Keratinocyte (primary cell): ENCODE results near the gene RIOK3. TPM values are rescaled to one million over a fixed set of nuclear protein-coding genes. Genes with fewer than 3 reads are reported as not detected.
A peak's percentile ranks its signal among the peaks of the same experiment; 100 is the strongest.

Experiments
- DNase-seq: peaks from one replicate; pipeline ENCODE4 v3.0.0-alpha.2; 2011; ENCODE audit warnings: low read depth, missing footprints, low spot score
- FAIRE-seq: peaks from 2 replicates; lab custom pipeline; 2011; peaks lifted over from hg19 to GRCh38; lab: Jason Lieb, UNC
- H2AFZ ChIP-seq: 2 replicates; pipeline ENCODE4 v1.6.0; 2012; ENCODE audit warnings: low read length, control low read depth, inconsistent platforms; ENCODE audit not compliant: control insufficient read depth
- H3K27ac ChIP-seq: 2 replicates; pipeline ENCODE4 v1.5.1; 2011; ENCODE audit warnings: low read length; ENCODE audit not compliant: control insufficient read depth, insufficient read depth
- H3K27me3 ChIP-seq: 3 replicates; pipeline ENCODE4 v1.6.0; 2011; ENCODE audit warnings: low read length; ENCODE audit not compliant: control insufficient read depth, insufficient read depth; ENCODE audit errors: extremely low read depth
- H3K36me3 ChIP-seq, 2 experiments: 2 replicates in 1 of 2; 3 replicates in 1 of 2; pipeline ENCODE4 v1.5.1; 2011; ENCODE audit warnings: low read length in 2 of 2, mild to moderate bottlenecking in 1 of 2; ENCODE audit not compliant: control insufficient read depth in 2 of 2, insufficient read depth in 2 of 2; ENCODE audit errors: extremely low read depth in 1 of 2
- H3K4me1 ChIP-seq: 3 replicates; pipeline ENCODE4 v1.5.1; 2011; ENCODE audit warnings: low read length; ENCODE audit not compliant: control insufficient read depth, insufficient read depth; ENCODE audit errors: extremely low read depth
- H3K4me2 ChIP-seq: 3 replicates; pipeline ENCODE4 v1.6.0; 2011; ENCODE audit warnings: low read depth, low read length; ENCODE audit not compliant: control insufficient read depth, insufficient read depth; ENCODE audit errors: extremely low read depth
- H3K4me3 ChIP-seq, 3 experiments: fragments of 200-600 bp in 1 of 3; sonication (generic) in 1 of 3; 2 replicates in 2 of 3; 3 replicates in 1 of 3; pipeline ENCODE4 v1.5.1; 2011 to 2016; ENCODE audit warnings: low read length in 3 of 3, mild to moderate bottlenecking in 3 of 3, control low read depth in 2 of 3, inconsistent platforms in 1 of 3, low read depth in 1 of 3, mixed read lengths in 1 of 3, mixed run types in 1 of 3, moderate library complexity in 1 of 3; ENCODE audit not compliant: control insufficient read depth in 2 of 3, insufficient read depth in 2 of 3; ENCODE audit errors: extremely low read depth in 1 of 3
- H3K79me2 ChIP-seq: 2 replicates; pipeline ENCODE4 v1.6.0; 2012; ENCODE audit warnings: low read length; ENCODE audit not compliant: control insufficient read depth, insufficient read depth
- H3K9ac ChIP-seq: 3 replicates; pipeline ENCODE4 v1.6.0; 2011; ENCODE audit warnings: low read length; ENCODE audit not compliant: control insufficient read depth, insufficient read depth; ENCODE audit errors: extremely low read depth
- H3K9me1 ChIP-seq: 3 replicates; pipeline ENCODE4 v1.6.0; 2011; ENCODE audit warnings: low read length; ENCODE audit not compliant: control insufficient read depth, insufficient read depth; ENCODE audit errors: extremely low read depth
- H3K9me3 ChIP-seq: 2 replicates; pipeline ENCODE4 v1.5.1; 2012; ENCODE audit warnings: low read depth, low read length; ENCODE audit not compliant: control insufficient read depth
- H4K20me1 ChIP-seq: 3 replicates; pipeline ENCODE4 v1.6.0; 2011; ENCODE audit warnings: low read length; ENCODE audit not compliant: control insufficient read depth, insufficient read depth; ENCODE audit errors: extremely low read depth
- CTCF ChIP-seq, 3 experiments: IDR thresholded peaks in 1 of 3; conservative IDR thresholded peaks in 1 of 3; optimal IDR thresholded peaks in 1 of 3; 2 replicates in 2 of 3; 3 replicates in 1 of 3; pipeline versions ENCODE3 to v1.5.1; 2011; ENCODE audit warnings: low read length in 3 of 3, mild to moderate bottlenecking in 3 of 3, moderate library complexity in 2 of 3, control low read depth in 1 of 3, inconsistent platforms in 1 of 3; ENCODE audit not compliant: insufficient read depth in 2 of 3; ENCODE audit errors: extremely low read depth in 1 of 3
- EZH2 ChIP-seq: IDR thresholded peaks from one replicate; pipeline ENCODE4 v1.6.1; 2012; ENCODE audit warnings: inconsistent platforms, mild to moderate bottlenecking, low read length, moderate library complexity
- dilution Hi-C: fragments of 300-500 bp; cut with MboI; formaldehyde crosslinking; loops from one replicate; pipeline ENCODE4 v1.7.0; 2020; ENCODE audit warnings: low sequenced_read_pairs; ENCODE audit not compliant: extremely low pct_ligation_motif_present
- polyA plus RNA-seq, 5 experiments: library from polyadenylated mRNA; depleted of rRNA in 3 of 5; stranded (reverse) in 3 of 5; stranded (forward) in 1 of 5; unstranded in 1 of 5; fragments of >200 nt; gene quantifications; 1 replicate in 1 of 5; 2 replicates in 3 of 5; 3 replicates in 1 of 5; pipeline versions ENCODE4 v1.2.1 to v1.2.3, GENCODE V29; 2011 to 2012; ENCODE audit warnings: missing spikeins in 2 of 5, low read depth in 1 of 5, low replicate concordance in 1 of 5

The RIOK3 gene
- polyA plus RNA-seq, 1 donor (not counting 4 experiments of a cell fraction or from before 2014, with no cell fraction given): 68.6 TPM

- no peak overlapping the region for H3K4me2 ChIP-seq
- H3K36me3 ChIP-seq: no peaks in the 10 kb centered on the region
- H4K20me1 ChIP-seq: no peaks in the 10 kb centered on the region
- H3K79me2 ChIP-seq: peaks cover 26% of the 10 kb centered on the region
- H3K4me3 ChIP-seq: no peak overlapping the region
- dilution Hi-C loops: no loop called here
- no peak overlapping the region for H2AFZ ChIP-seq
- FAIRE-seq (no peak), DNase-seq (no peak)
- H3K27ac ChIP-seq: no peak overlapping the region
- H3K27me3 ChIP-seq: no peaks in the 10 kb centered on the region
- no peak for TF ChIP-seq EZH2
- TF ChIP-seq CTCF (optimal IDR thresholded peaks at IDR 0.05 in 1 of 3, IDR thresholded peaks at IDR 0.05 in 1 of 3, conservative IDR thresholded peaks at IDR 0.05 in 1 of 3; ENCODE audit: extremely low read depth in 1 of 3, insufficient read depth in 2 of 3, low read length in 3 of 3): no peak
- no peaks in the 10 kb centered on the region for H3K9me1 ChIP-seq
- no peaks in the 10 kb centered on the region for H3K9me3 ChIP-seq
- H3K9ac ChIP-seq: no peak overlapping the region
- H3K4me1 ChIP-seq: peaks cover 21% of the 10 kb centered on the region
These were observed 48.5 kb downstream of the RIOK3 start for GRCh38 chr18:23501626-23502025.

- DNase-seq (no peak), FAIRE-seq (no peak)
- Histone ChIP-seq H4K20me1 (no peaks in the 10 kb centered on the region), H3K4me3 (peak overlapping the region; percentile 86 to 92 (median 87)), H3K79me2 (peaks cover 30% of the 10 kb centered on the region), H3K4me2 (peak overlapping the region; percentile 93), H3K9me3 (no peaks in the 10 kb centered on the region), H3K9me1 (no peaks in the 10 kb centered on the region), H2AFZ (peak overlapping the region; percentile 94), H3K36me3 (peaks cover 0 to 6% of the 10 kb centered on the region in 2 experiments), H3K27ac (peak overlapping the region; percentile 89), H3K4me1 (peaks cover 21% of the 10 kb centered on the region), H3K27me3 (no peaks in the 10 kb centered on the region), H3K9ac (peak overlapping the region; percentile 87)
- TF ChIP-seq CTCF (optimal IDR thresholded peaks at IDR 0.05 in 1 of 3, IDR thresholded peaks at IDR 0.05 in 1 of 3, conservative IDR thresholded peaks at IDR 0.05 in 1 of 3; ENCODE audit: extremely low read depth in 1 of 3, insufficient read depth in 2 of 3, low read length in 3 of 3): no peak
- no peak for TF ChIP-seq EZH2
- dilution Hi-C loops: no loop called here
These were observed 49.5 kb downstream of the RIOK3 start for GRCh38 chr18:23502516-23503037.
